Measurements from ENCODE around the gene PKHD1. TPM values are rescaled to one million over a fixed set of nuclear protein-coding genes. Genes with fewer than 3 reads are reported as not detected.

Gene PKHD1
- total RNA-seq, 4 donors from 2014 or later: 0.09 to 0.83 (median 0.29) TPM; not detected in 1

- Histone ChIP-seq H3K9me3 (no peaks in the 10 kb centered on the region), H3K36me3 (no peaks in the 10 kb centered on the region), H3K4me3 (no peak overlapping the region), H3K4me1 (no peaks in the 10 kb centered on the region), H3K27ac (no peak overlapping the region), H3K27me3 (no peaks in the 10 kb centered on the region)
- no peak for DNase-seq
- TF ChIP-seq POLR2A (IDR thresholded peaks at IDR 0.05) (no peak), CTCF (IDR thresholded peaks at IDR 0.05) (no peak)
- intact Hi-C loops (cut with DNase I; ENCODE audit: low total_unique reads): no loop called here
These were observed 402.8 kb downstream of the PKHD1 start for GRCh38 chr6:51684603-51685002.

GRCh38 chr6:51684038-51684437 is 403.4 kb downstream of the PKHD1 start:
- H3K9me3 ChIP-seq: no peaks in the 10 kb centered on the region
- DNase-seq: no peak
- H3K4me3 ChIP-seq: no peak overlapping the region
- no peaks in the 10 kb centered on the region for H3K27me3 ChIP-seq
- H3K4me1 ChIP-seq: no peaks in the 10 kb centered on the region
- no peaks in the 10 kb centered on the region for H3K36me3 ChIP-seq
- TF ChIP-seq CTCF (IDR thresholded peaks at IDR 0.05): no peak
- H3K27ac ChIP-seq: no peak overlapping the region
- intact Hi-C loops (cut with DNase I; ENCODE audit: low total_unique reads): no loop called here

GRCh38 chr6:51678905-51679620 is 408.4 kb downstream of the PKHD1 start:
- intact Hi-C loops (cut with DNase I; ENCODE audit: low total_unique reads): no loop called here
- no peaks in the 10 kb centered on the region for H3K36me3 ChIP-seq
- no peaks in the 10 kb centered on the region for H3K27me3 ChIP-seq
- no peak for DNase-seq
- H3K4me1 ChIP-seq: no peaks in the 10 kb centered on the region
- H3K9me3 ChIP-seq: no peaks in the 10 kb centered on the region
- H3K27ac ChIP-seq: no peak overlapping the region
- TF ChIP-seq POLR2A (IDR thresholded peaks at IDR 0.05) (no peak), CTCF (IDR thresholded peaks at IDR 0.05) (no peak)
- no peak overlapping the region for H3K4me3 ChIP-seq

- intact Hi-C loops (cut with DNase I; ENCODE audit: low total_unique reads): no loop called here
- H3K4me1 ChIP-seq: no peaks in the 10 kb centered on the region
- no peaks in the 10 kb centered on the region for H3K27me3 ChIP-seq
- H3K9me3 ChIP-seq: no peaks in the 10 kb centered on the region
- TF ChIP-seq POLR2A (IDR thresholded peaks at IDR 0.05) (no peak), CTCF (IDR thresholded peaks at IDR 0.05) (no peak)
- H3K27ac ChIP-seq: no peak overlapping the region
- DNase-seq: no peak
- H3K4me3 ChIP-seq: no peak overlapping the region
- H3K36me3 ChIP-seq: no peaks in the 10 kb centered on the region
These were observed 409.1 kb downstream of the PKHD1 start for GRCh38 chr6:51678274-51678673.

GRCh38 chr6:51675922-51676275 is 411.5 kb downstream of the PKHD1 start:
- Histone ChIP-seq H3K4me1 (no peaks in the 10 kb centered on the region), H3K27ac (no peak overlapping the region), H3K27me3 (no peaks in the 10 kb centered on the region), H3K9me3 (no peaks in the 10 kb centered on the region), H3K36me3 (no peaks in the 10 kb centered on the region), H3K4me3 (no peak overlapping the region)
- intact Hi-C loops (cut with DNase I; ENCODE audit: low total_unique reads): no loop called here
- TF ChIP-seq CTCF (IDR thresholded peaks at IDR 0.05) (no peak), POLR2A (IDR thresholded peaks at IDR 0.05) (no peak)
- DNase-seq: no peak

Measured in uterus (tissue), 4 donors.